Tibial nerve (tissue), 3 donors: ENCODE measurements around the gene POLDIP2.

Experiments used
- POLR2A ChIP-seq, 2 donors: fragments of 450-650 bp; IDR thresholded peaks; one replicate each; pipeline ENCODE4 v1.6.1; 2017; ENCODE audit warnings: antibody characterized with exemption in 2 of 2, mild to moderate bottlenecking in 2 of 2, moderate library complexity in 2 of 2
- TF ChIP-seq, protein P1 (sequence below), 5 experiments: fragments of 200-600 bp in 3 of 5; fragments of 450-650 bp in 2 of 5; sonication (generic) in 3 of 5; IDR thresholded peaks; one replicate each; pipeline ENCODE4 v1.5.1; 2016 to 2019; ENCODE audit warnings: antibody characterized with exemption in 5 of 5, mild to moderate bottlenecking in 3 of 5, moderate library complexity in 2 of 5

DNA sequence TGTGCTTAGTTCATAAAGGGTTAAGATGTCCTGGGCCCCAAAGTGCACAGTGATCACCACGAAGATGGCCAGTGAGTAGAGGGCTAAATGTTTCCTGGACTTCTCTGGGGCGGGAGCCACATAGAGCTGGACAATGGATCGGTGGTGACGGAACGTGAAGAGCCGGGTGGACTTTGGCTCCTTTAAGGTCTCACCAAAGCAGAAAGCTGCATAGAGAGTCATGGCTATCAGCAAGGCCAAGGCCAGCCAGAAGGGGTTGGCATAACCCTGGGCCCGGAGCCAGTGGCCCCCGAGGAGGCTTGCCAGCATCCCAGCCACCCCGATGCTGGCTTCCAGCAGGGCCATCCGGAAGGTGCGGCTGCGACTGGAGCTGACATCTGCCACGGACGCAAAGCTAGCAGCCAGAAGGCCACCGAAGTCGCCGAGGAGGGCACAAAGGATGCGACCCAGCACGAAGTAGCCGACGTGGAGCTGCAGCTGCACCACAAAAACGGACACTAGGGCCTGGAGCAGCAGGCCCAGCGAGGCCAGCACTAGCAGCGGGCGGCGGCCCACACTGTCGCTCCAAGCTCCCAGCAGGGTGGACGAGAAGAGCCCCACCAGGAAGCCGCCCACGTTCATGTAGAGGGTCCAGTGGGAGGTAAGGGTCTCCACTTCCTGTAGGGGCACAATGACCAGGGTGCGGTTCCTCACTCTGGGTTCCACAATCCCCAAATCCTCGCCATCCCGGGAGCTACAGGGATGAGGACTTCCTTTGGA is 47.7 kb upstream of the POLDIP2 start:
- no peak for TF ChIP-seq POLR2A (IDR thresholded peaks at IDR 0.05)
- TF ChIP-seq, protein P1, sequence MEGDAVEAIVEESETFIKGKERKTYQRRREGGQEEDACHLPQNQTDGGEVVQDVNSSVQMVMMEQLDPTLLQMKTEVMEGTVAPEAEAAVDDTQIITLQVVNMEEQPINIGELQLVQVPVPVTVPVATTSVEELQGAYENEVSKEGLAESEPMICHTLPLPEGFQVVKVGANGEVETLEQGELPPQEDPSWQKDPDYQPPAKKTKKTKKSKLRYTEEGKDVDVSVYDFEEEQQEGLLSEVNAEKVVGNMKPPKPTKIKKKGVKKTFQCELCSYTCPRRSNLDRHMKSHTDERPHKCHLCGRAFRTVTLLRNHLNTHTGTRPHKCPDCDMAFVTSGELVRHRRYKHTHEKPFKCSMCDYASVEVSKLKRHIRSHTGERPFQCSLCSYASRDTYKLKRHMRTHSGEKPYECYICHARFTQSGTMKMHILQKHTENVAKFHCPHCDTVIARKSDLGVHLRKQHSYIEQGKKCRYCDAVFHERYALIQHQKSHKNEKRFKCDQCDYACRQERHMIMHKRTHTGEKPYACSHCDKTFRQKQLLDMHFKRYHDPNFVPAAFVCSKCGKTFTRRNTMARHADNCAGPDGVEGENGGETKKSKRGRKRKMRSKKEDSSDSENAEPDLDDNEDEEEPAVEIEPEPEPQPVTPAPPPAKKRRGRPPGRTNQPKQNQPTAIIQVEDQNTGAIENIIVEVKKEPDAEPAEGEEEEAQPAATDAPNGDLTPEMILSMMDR (IDR thresholded peaks at IDR 0.05), result no peak
